ENCODE measurements around the gene LRMDA. TPM values are rescaled to one million over a fixed set of nuclear protein-coding genes. Genes with fewer than 3 reads are reported as not detected.

The LRMDA gene
- polyA plus RNA-seq, 3 donors = 7.2 to 20.6 (median 14.4) TPM

GRCh38 chr10:75679536-75679935, 248.1 kb downstream of the LRMDA start:
- H3K27ac ChIP-seq (ENCODE audit: low read depth, low read length) = no peak overlapping the region
- 85 to 93% (median 91%) methylated on average over 2 of the region's 2 CpGs for WGBS, 3 donors

GRCh38 chr10:75681334-75681733, 249.9 kb downstream of the LRMDA start:
- H3K27ac ChIP-seq (ENCODE audit: low read depth, low read length) = no peak overlapping the region
- WGBS, 3 donors = 94 to 95% (median 95%) methylated on average over 7 of the region's 7 CpGs

- 75 to 77% (median 75%) methylated on average over 11 of the region's 11 CpGs for WGBS, 3 donors
- no peak overlapping the region for H3K27ac ChIP-seq (ENCODE audit: low read depth, low read length)
These were observed 251.5 kb downstream of the LRMDA start for GRCh38 chr10:75682649-75683557.

GRCh38 chr10:75685187-75685586, 253.8 kb downstream of the LRMDA start:
- 81 to 88% (median 88%) methylated on average over 1 of the region's 1 CpG for WGBS, 3 donors
- no peak overlapping the region for H3K27ac ChIP-seq (ENCODE audit: low read depth, low read length)

GRCh38 chr10:75688506-75689300, 257.3 kb downstream of the LRMDA start:
- 57 to 63% (median 60%) methylated on average over 5 of the region's 5 CpGs for WGBS, 3 donors
- H3K27ac ChIP-seq (ENCODE audit: low read depth, low read length) = no peak overlapping the region

- H3K27ac ChIP-seq (ENCODE audit: low read depth, low read length) = no peak overlapping the region
- 87 to 96% (median 93%) methylated on average over 6 of the region's 6 CpGs for WGBS, 3 donors
These were observed 262.1 kb downstream of the LRMDA start for GRCh38 chr10:75693489-75693888.

GRCh38 chr10:75694269-75694668, 262.8 kb downstream of the LRMDA start:
- 84 to 91% (median 89%) methylated on average over 3 of the region's 3 CpGs for whole genome bisulfite sequencing, 3 donors
- H3K27ac ChIP-seq (ENCODE audit: low read depth, low read length) = no peak overlapping the region

GRCh38 chr10:75694790-75695189, 263.4 kb downstream of the LRMDA start:
- H3K27ac ChIP-seq (ENCODE audit: low read depth, low read length) = no peak overlapping the region
- 92 to 97% (median 97%) methylated on average over 3 of the region's 3 CpGs for WGBS, 3 donors

- 75 to 97% (median 95%) methylated on average over 2 of the region's 2 CpGs for WGBS, 3 donors
- no peak overlapping the region for H3K27ac ChIP-seq (ENCODE audit: low read depth, low read length)
These were observed 264.6 kb downstream of the LRMDA start for GRCh38 chr10:75695994-75696393.

- WGBS, 3 donors = 70 to 98% (median 78%) methylated on average over 4 of the region's 4 CpGs
- H3K27ac ChIP-seq (ENCODE audit: low read depth, low read length) = no peak overlapping the region
These were observed 265.1 kb downstream of the LRMDA start for GRCh38 chr10:75696536-75696935.

- no peak overlapping the region for H3K27ac ChIP-seq (ENCODE audit: low read depth, low read length)
- WGBS, 3 donors = 64 to 89% (median 87%) methylated on average over 9 of the region's 9 CpGs
These were observed 271.9 kb downstream of the LRMDA start for GRCh38 chr10:75703191-75703854.

- no peak overlapping the region for H3K27ac ChIP-seq (ENCODE audit: low read depth, low read length)
- WGBS, 3 donors = 97 to 99% (median 98%) methylated on average over 5 of the region's 5 CpGs
These were observed 274.0 kb downstream of the LRMDA start for GRCh38 chr10:75705426-75705825.

GRCh38 chr10:75707080-75707840, 275.8 kb downstream of the LRMDA start:
- WGBS, 3 donors = 88 to 92% (median 91%) methylated on average over 9 of the region's 9 CpGs
- H3K27ac ChIP-seq (ENCODE audit: low read depth, low read length) = no peak overlapping the region

- WGBS, 3 donors = 60 to 86% (median 76%) methylated on average over 9 of the region's 9 CpGs
- H3K27ac ChIP-seq (ENCODE audit: low read depth, low read length) = no peak overlapping the region
These were observed 276.6 kb downstream of the LRMDA start for GRCh38 chr10:75708060-75708459.

- WGBS, 3 donors = 76 to 94% (median 91%) methylated on average over 4 of the region's 4 CpGs
These were observed 277.8 kb downstream of the LRMDA start for GRCh38 chr10:75709245-75709644.

GRCh38 chr10:75709811-75710210, 278.4 kb downstream of the LRMDA start:
- no peak overlapping the region for H3K27ac ChIP-seq (ENCODE audit: low read depth, low read length)
- whole genome bisulfite sequencing, 3 donors = 85 to 95% (median 95%) methylated on average over 3 of the region's 3 CpGs

More at GRCh38 chr10:75709245-75709644, 277.8 kb downstream of the LRMDA start:
- H3K27ac ChIP-seq (ENCODE audit: low read depth, low read length) = no peak overlapping the region

- WGBS, 3 donors = 31 to 60% (median 49%) methylated on average over 22 of the region's 22 CpGs
These were observed 280.9 kb downstream of the LRMDA start for GRCh38 chr10:75712242-75712880.

GRCh38 chr10:75716506-75716905, 285.1 kb downstream of the LRMDA start:
- no peak overlapping the region for H3K27ac ChIP-seq (ENCODE audit: low read depth, low read length)
- 72 to 95% (median 94%) methylated on average over 3 of the region's 3 CpGs for WGBS, 3 donors

More at GRCh38 chr10:75712242-75712880, 280.9 kb downstream of the LRMDA start:
- H3K27ac ChIP-seq (ENCODE audit: low read depth, low read length) = no peak overlapping the region
